Embryonic facial prominence (tissue), 1 donor: ENCODE results near the gene DUSP22.
"Not testable (repeated sequence)": the region's sequence is repeated elsewhere in the genome, so short reads cannot be mapped to it uniquely, and the experiment has no call there.

Source experiments
- DNase-seq: peaks from one replicate; pipeline ENCODE4 v3.0.0-alpha.2; 2016; ENCODE audit errors: extremely low spot score

The DUSP22 gene

GRCh38 chr6:291697-292505, at the start of gene DUSP22:
TSS of gene DUSP22 (plus strand) at chr6:292487. CDS start at chr6:292540, 53 bp downstream.
- DNase-seq: peak; percentile 37

GRCh38 chr6:246352-246751, 45.9 kb upstream of the DUSP22 start:
- no peak for DNase-seq

- no peak for DNase-seq
Measured at GRCh38 chr6:247351-247750, 44.9 kb upstream of the DUSP22 start.

GRCh38 chr6:248046-248445, 44.2 kb upstream of the DUSP22 start:
- not testable (repeated sequence) for DNase-seq

- DNase-seq: no peak
Measured at GRCh38 chr6:250676-251075, 41.6 kb upstream of the DUSP22 start.

- DNase-seq: no peak
Measured at GRCh38 chr6:251920-252319, 40.4 kb upstream of the DUSP22 start.

- no peak for DNase-seq
Measured at GRCh38 chr6:252775-253535, 39.3 kb upstream of the DUSP22 start.

GRCh38 chr6:254016-254415, 38.3 kb upstream of the DUSP22 start:
- DNase-seq: no peak

- DNase-seq: no peak
Measured at GRCh38 chr6:255041-255750, 37.1 kb upstream of the DUSP22 start.

- DNase-seq: no peak
Measured at GRCh38 chr6:255751-256083, 36.6 kb upstream of the DUSP22 start.

- no peak for DNase-seq
Measured at GRCh38 chr6:256169-256568, 36.1 kb upstream of the DUSP22 start.

GRCh38 chr6:257031-257725, 35.1 kb upstream of the DUSP22 start:
- DNase-seq: no peak

- no peak for DNase-seq
Measured at GRCh38 chr6:257774-258173, 34.5 kb upstream of the DUSP22 start.

GRCh38 chr6:259316-259715, 33.0 kb upstream of the DUSP22 start:
- DNase-seq: no peak

- DNase-seq: no peak
Measured at GRCh38 chr6:259901-260508, 32.3 kb upstream of the DUSP22 start.

- no peak for DNase-seq
Measured at GRCh38 chr6:264626-265025, 27.7 kb upstream of the DUSP22 start.

- DNase-seq: no peak
Measured at GRCh38 chr6:268394-268935, 23.8 kb upstream of the DUSP22 start.

- DNase-seq: no peak
Measured at GRCh38 chr6:273551-274058, 18.7 kb upstream of the DUSP22 start.

GRCh38 chr6:277746-278145, 14.5 kb upstream of the DUSP22 start:
- no peak for DNase-seq

- no peak for DNase-seq
Measured at GRCh38 chr6:278494-278893, 13.8 kb upstream of the DUSP22 start.
